ENCODE results near the gene HID1. TPM values are rescaled to one million over a fixed set of nuclear protein-coding genes. Genes with fewer than 3 reads are reported as not detected.

HID1 gene
- total RNA-seq, 6 experiments from 2014 or later, result 0.40 to 0.96 (median 0.56) TPM

- H3K4me3 Mint-ChIP-seq, result no peak overlapping the region
- no peak for TF ChIP-seq CTCF (IDR thresholded peaks at IDR 0.05)
These were observed 50.8 kb downstream of the HID1 start for GRCh38 chr17:74921769-74922168.

GRCh38 chr17:74921026-74921681, 51.4 kb downstream of the HID1 start:
- Mint-ChIP-seq H3K27ac (no peak overlapping the region), H3K9me3 (no peaks in the 10 kb centered on the region), H3K27me3 (ENCODE audit: insufficient read depth) (peaks cover 29% of the 10 kb centered on the region), H3K4me1 (ENCODE audit: low read depth) (no peaks in the 10 kb centered on the region), H3K36me3 (ENCODE audit: low read depth) (no peaks in the 10 kb centered on the region), H3K4me3 (no peak overlapping the region)
- TF ChIP-seq CTCF (IDR thresholded peaks at IDR 0.05), result no peak
- DNase-seq, result no peak

More at GRCh38 chr17:74921769-74922168, 50.8 kb downstream of the HID1 start:
- Mint-ChIP-seq H3K9me3 (no peaks in the 10 kb centered on the region), H3K27ac (no peak overlapping the region), H3K27me3 (ENCODE audit: insufficient read depth) (peaks cover 27% of the 10 kb centered on the region), H3K4me1 (ENCODE audit: low read depth) (no peaks in the 10 kb centered on the region), H3K36me3 (ENCODE audit: low read depth) (no peaks in the 10 kb centered on the region)
- no peak for DNase-seq

GRCh38 chr17:74920642-74921025, 51.9 kb downstream of the HID1 start:
- Mint-ChIP-seq H3K27me3 (ENCODE audit: insufficient read depth) (peaks cover 30% of the 10 kb centered on the region), H3K27ac (no peak overlapping the region), H3K4me3 (no peak overlapping the region)

GRCh38 chr17:74920306-74920620, 52.3 kb downstream of the HID1 start:
- Mint-ChIP-seq H3K4me3 (no peak overlapping the region), H3K4me1 (ENCODE audit: low read depth) (no peaks in the 10 kb centered on the region), H3K27me3 (ENCODE audit: insufficient read depth) (peaks cover 26% of the 10 kb centered on the region), H3K9me3 (no peaks in the 10 kb centered on the region), H3K36me3 (ENCODE audit: low read depth) (no peaks in the 10 kb centered on the region), H3K27ac (no peak overlapping the region)
- DNase-seq, result no peak
- TF ChIP-seq CTCF (IDR thresholded peaks at IDR 0.05), result no peak

More at GRCh38 chr17:74920642-74921025, 51.9 kb downstream of the HID1 start:
- no peaks in the 10 kb centered on the region for H3K9me3 Mint-ChIP-seq
- no peak for DNase-seq
- H3K36me3 Mint-ChIP-seq (ENCODE audit: low read depth), result no peaks in the 10 kb centered on the region
- no peak for TF ChIP-seq CTCF (IDR thresholded peaks at IDR 0.05)
- no peaks in the 10 kb centered on the region for H3K4me1 Mint-ChIP-seq (ENCODE audit: low read depth)

GRCh38 chr17:74919440-74920305, 52.9 kb downstream of the HID1 start:
- no peak for DNase-seq
- H3K9me3 Mint-ChIP-seq, result no peaks in the 10 kb centered on the region
- no peaks in the 10 kb centered on the region for H3K36me3 Mint-ChIP-seq (ENCODE audit: low read depth)
- H3K4me3 Mint-ChIP-seq, result no peak overlapping the region
- peaks cover 22% of the 10 kb centered on the region for H3K27me3 Mint-ChIP-seq (ENCODE audit: insufficient read depth)
- H3K4me1 Mint-ChIP-seq (ENCODE audit: low read depth), result no peaks in the 10 kb centered on the region
- no peak overlapping the region for H3K27ac Mint-ChIP-seq
- no peak for TF ChIP-seq CTCF (IDR thresholded peaks at IDR 0.05)
